ENCODE results near the gene EFHD2. TPM values are rescaled to one million over a fixed set of nuclear protein-coding genes. Genes with fewer than 3 reads are reported as not detected.

The EFHD2 gene
- polyA plus RNA-seq, 2 donors = 32.5 to 38.0 TPM

DNA sequence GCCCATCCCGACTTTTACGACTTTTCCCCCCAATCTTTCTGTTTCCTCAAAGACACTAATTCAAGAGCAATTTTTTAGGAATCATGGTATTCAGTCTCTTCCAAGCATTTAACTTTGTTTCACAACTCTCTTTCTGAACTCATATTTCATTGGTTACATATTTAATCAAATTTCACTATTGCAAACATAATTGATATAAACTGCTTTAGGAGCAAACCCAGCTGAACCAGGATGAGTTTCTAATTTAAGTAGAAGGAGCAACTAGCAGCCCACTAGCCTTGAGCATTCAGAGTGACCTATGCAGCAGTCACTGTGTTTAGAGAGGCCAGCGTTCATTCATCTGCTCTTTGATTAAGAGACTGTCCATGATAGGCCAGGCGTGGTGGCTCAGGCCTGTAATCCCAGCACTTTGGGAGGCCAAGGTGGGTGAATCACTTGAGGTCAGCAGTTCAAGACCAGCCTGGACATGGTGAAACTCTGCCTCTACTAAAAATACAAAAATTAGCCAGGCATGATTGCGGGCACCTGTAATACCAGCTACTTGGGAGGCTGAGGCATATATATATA is 68.0 kb downstream of the EFHD2 start:
- no peaks in the 10 kb centered on the region for H3K36me3 ChIP-seq (ENCODE audit: control insufficient read depth in 2 of 2, insufficient read depth in 2 of 2, low read length in 1 of 2)
- H3K27ac ChIP-seq (ENCODE audit: low read depth in 2 of 2, low read length in 1 of 2) = no peak overlapping the region
- no peaks in the 10 kb centered on the region for H3K9me3 ChIP-seq (ENCODE audit: control insufficient read depth in 2 of 2, insufficient read depth in 1 of 2, low read depth in 1 of 2, low read length in 1 of 2)
- no peak overlapping the region for H3K4me3 ChIP-seq (ENCODE audit: low read depth in 1 of 2, low read length in 2 of 2)
- WGBS, 2 donors = 78 to 91% methylated on average over 5 of the region's 5 CpGs
- H3K27me3 ChIP-seq (ENCODE audit: control insufficient read depth in 1 of 2, insufficient read depth in 2 of 2, low read length in 2 of 2) = no peaks in the 10 kb centered on the region
- peaks cover 0 to 3% of the 10 kb centered on the region in 2 donors for H3K4me1 ChIP-seq (ENCODE audit: control insufficient read depth in 2 of 2, insufficient read depth in 2 of 2, low read length in 1 of 2)

Other genes with a start within 250 kb of the EFHD2 start
- gene FHAD1, start 162.7 kb upstream of the EFHD2 start, polyA plus RNA-seq = under 1 TPM; 0.04 to 0.16 TPM
- gene CTRC, start 28.6 kb downstream of the EFHD2 start, polyA plus RNA-seq = under 1 TPM; 0.16 to 0.53 TPM
- not detected for gene CELA2A, start 46.8 kb downstream of the EFHD2 start, polyA plus RNA-seq
- not detected for gene CELA2B, start 66.2 kb downstream of the EFHD2 start, polyA plus RNA-seq
- gene CASP9, start 114.3 kb downstream of the EFHD2 start, polyA plus RNA-seq = 10 to 100 TPM; 10.3 to 10.4 TPM
- gene DNAJC16, start 117.0 kb downstream of the EFHD2 start, polyA plus RNA-seq = 1 to 10 TPM; 3.1 to 6.1 TPM
- gene AGMAT, start 175.2 kb downstream of the EFHD2 start, polyA plus RNA-seq = under 1 TPM; 0.16 to 0.27 TPM
- 10 to 100 TPM in 1 of 2 donors, 1 to 10 TPM in 1; 9.6 to 15.3 TPM for gene DDI2, start 207.6 kb downstream of the EFHD2 start, polyA plus RNA-seq

All from esophagus (tissue), 2 donors.